ENCODE measurements around the gene C6orf15.

DNA sequence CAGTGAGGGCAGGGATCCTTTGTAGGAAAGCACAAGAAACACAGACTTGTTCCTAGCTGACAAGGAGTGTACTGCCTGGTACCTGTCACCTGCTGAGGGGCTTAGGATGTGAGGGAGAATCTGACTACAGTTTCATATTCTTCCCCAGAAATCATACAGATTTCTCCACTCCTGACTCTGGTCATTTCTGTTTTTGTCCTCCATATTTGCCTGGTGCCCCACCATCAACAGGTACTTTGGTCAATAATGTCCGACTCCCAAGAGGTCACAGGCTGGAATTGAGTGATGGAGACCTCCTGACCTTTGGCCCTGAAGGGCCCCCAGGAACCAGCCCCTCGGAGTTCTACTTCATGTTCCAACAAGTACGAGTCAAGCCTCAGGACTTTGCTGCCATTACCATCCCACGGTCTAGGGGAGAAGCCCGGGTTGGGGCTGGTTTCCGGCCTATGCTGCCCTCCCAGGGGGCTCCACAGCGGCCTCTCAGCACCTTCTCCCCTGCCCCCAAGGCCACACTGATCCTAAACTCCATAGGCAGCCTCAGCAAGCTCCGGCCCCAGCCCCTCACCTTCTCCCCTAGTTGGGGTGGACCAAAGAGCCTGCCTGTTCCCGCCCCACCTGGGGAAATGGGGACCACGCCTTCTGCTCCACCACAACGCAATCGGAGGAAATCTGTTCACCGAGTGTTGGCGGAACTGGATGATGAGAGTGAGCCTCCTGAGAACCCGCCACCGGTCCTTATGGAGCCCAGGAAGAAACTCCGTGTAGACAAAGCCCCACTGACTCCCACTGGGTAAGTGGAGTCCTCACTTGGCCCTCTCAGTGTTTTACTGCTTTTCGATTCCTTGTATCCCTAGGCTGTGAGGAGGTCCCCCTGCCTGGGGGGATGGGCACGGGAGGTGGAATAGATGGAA lies 49.1 kb upstream of the C6orf15 start:
- TF ChIP-seq, protein P1, sequence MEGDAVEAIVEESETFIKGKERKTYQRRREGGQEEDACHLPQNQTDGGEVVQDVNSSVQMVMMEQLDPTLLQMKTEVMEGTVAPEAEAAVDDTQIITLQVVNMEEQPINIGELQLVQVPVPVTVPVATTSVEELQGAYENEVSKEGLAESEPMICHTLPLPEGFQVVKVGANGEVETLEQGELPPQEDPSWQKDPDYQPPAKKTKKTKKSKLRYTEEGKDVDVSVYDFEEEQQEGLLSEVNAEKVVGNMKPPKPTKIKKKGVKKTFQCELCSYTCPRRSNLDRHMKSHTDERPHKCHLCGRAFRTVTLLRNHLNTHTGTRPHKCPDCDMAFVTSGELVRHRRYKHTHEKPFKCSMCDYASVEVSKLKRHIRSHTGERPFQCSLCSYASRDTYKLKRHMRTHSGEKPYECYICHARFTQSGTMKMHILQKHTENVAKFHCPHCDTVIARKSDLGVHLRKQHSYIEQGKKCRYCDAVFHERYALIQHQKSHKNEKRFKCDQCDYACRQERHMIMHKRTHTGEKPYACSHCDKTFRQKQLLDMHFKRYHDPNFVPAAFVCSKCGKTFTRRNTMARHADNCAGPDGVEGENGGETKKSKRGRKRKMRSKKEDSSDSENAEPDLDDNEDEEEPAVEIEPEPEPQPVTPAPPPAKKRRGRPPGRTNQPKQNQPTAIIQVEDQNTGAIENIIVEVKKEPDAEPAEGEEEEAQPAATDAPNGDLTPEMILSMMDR (IDR thresholded peaks at IDR 0.05; ENCODE audit: low read length), result no peak
- TF ChIP-seq EZH2 (optimal IDR thresholded peaks at IDR 0.05; ENCODE audit: low read depth, low read length), result no peak

Data from MM.1S (cell line).